IMR-90 (cell line): Measurements from ENCODE around the gene SLIT3. TPM values are rescaled to one million over a fixed set of nuclear protein-coding genes. Genes with fewer than 3 reads are reported as not detected.

ENCODE experiments used
- ATAC-seq: fragments of 200-7000 bp; cut with Tn5 transposase; 2 replicates; pipeline ENCODE4 v1.9.1; 2020; ENCODE audit warnings: low read depth, mild to moderate bottlenecking, moderate library complexity
- BruUV-seq: library from RNA; stranded (reverse); fragments of 400-500 nt; replicated peaks from 2 replicates; lab custom pipeline; 2021; lab: Mats Ljungman, UMichigan
- CTCF ChIA-PET: fragments of 300-600 bp; formaldehyde crosslinking; extraction: SDS; loops from one replicate; lab custom pipeline; 2021; ENCODE audit warnings: antibody characterized with exemption; lab: Yijun Ruan, JAX
- POLR2A ChIA-PET: fragments of 300-600 bp; sonication (Branson Sonifier 250); formaldehyde crosslinking; loops from one replicate; lab custom pipeline; 2022; ENCODE audit warnings: antibody characterized with exemption; ENCODE audit not compliant: unreplicated experiment; lab: Charles Lee
- DNase-seq: peaks from one replicate; pipeline ENCODE4 v3.0.0; 2013
- H2AFZ ChIP-seq: replicated peaks from 2 replicates; pipeline ENCODE3; 2013; ENCODE audit warnings: low read length, mild to moderate bottlenecking; ENCODE audit not compliant: poor library complexity
- H2AK5ac ChIP-seq: 2 replicates; pipeline ENCODE4 v1.6.1; 2013; ENCODE audit warnings: low read depth, low read length, inconsistent platforms
- H2AK9ac ChIP-seq: replicated peaks from 2 replicates; pipeline ENCODE3; 2013; ENCODE audit warnings: mild to moderate bottlenecking, low read depth, low read length, moderate library complexity; ENCODE audit not compliant: poor library complexity
- H2BK120ac ChIP-seq: 2 replicates; pipeline ENCODE4 v1.6.1; 2013; ENCODE audit warnings: low read depth, low read length, inconsistent platforms
- H2BK15ac ChIP-seq: 3 replicates; pipeline ENCODE4 v1.6.1; 2013; ENCODE audit warnings: low read depth, low read length, inconsistent platforms
- H2BK20ac ChIP-seq: 2 replicates; pipeline ENCODE4 v1.6.1; 2013; ENCODE audit warnings: low read depth, mild to moderate bottlenecking, inconsistent platforms, low read length, moderate library complexity
- H2BK5ac ChIP-seq: 2 replicates; pipeline ENCODE4 v1.6.1; 2013; ENCODE audit warnings: mild to moderate bottlenecking, low read depth, low read length, inconsistent platforms; ENCODE audit not compliant: poor library complexity, severe bottlenecking
- H3K14ac ChIP-seq: replicated peaks from 2 replicates; pipeline ENCODE4 v1.6.1; 2013; ENCODE audit warnings: low read depth, low read length, inconsistent platforms
- H3K18ac ChIP-seq: 2 replicates; pipeline ENCODE4 v1.6.1; 2013; ENCODE audit warnings: low read depth, low read length, control low read depth
- H3K23ac ChIP-seq: 2 replicates; pipeline ENCODE4 v1.6.1; 2013; ENCODE audit warnings: low read depth, low read length, inconsistent platforms
- H3K27ac ChIP-seq: 2 replicates; pipeline ENCODE4 v1.5.1; 2013; ENCODE audit warnings: mild to moderate bottlenecking, control low read depth, low read length; ENCODE audit not compliant: insufficient read depth
- H3K27me3 ChIP-seq: 2 replicates; pipeline ENCODE4 v1.6.1; 2013; ENCODE audit warnings: low read length; ENCODE audit not compliant: control insufficient read depth, insufficient read depth
- H3K36me3 ChIP-seq: 2 replicates; pipeline ENCODE4 v1.6.1; 2013; ENCODE audit warnings: low read length, mixed read lengths; ENCODE audit not compliant: control insufficient read depth, insufficient read depth
- H3K4ac ChIP-seq: 2 replicates; pipeline ENCODE4 v1.6.1; 2013; ENCODE audit warnings: low read depth, low read length, inconsistent platforms
- H3K4me1 ChIP-seq: 2 replicates; pipeline ENCODE4 v1.6.1; 2013; ENCODE audit warnings: low read length, mixed read lengths; ENCODE audit not compliant: control insufficient read depth, insufficient read depth
- H3K4me2 ChIP-seq: 2 replicates; pipeline ENCODE4 v1.6.1; 2013; ENCODE audit warnings: low read depth, mild to moderate bottlenecking, control low read depth, low read length, moderate library complexity
- H3K4me3 ChIP-seq: 2 replicates; pipeline ENCODE4 v1.5.1; 2013; ENCODE audit warnings: low read depth, mild to moderate bottlenecking, control low read depth, low read length, moderate library complexity; ENCODE audit not compliant: insufficient read depth
- H3K56ac ChIP-seq: 2 replicates; pipeline ENCODE4 v1.6.1; 2013; ENCODE audit warnings: low read length, inconsistent platforms; ENCODE audit not compliant: insufficient read depth; ENCODE audit errors: extremely low read depth
- H3K79me1 ChIP-seq, 2 experiments: 2 replicates each; pipeline ENCODE4 v1.6.1; 2013; ENCODE audit warnings: low read length in 2 of 2, inconsistent platforms in 1 of 2, low read depth in 1 of 2
- H3K9ac ChIP-seq: 2 replicates; pipeline ENCODE4 v1.6.1; 2013; ENCODE audit warnings: low read depth, low read length, control low read depth
- H3K9me1 ChIP-seq: 2 replicates; pipeline ENCODE4 v1.6.1; 2013; ENCODE audit warnings: low read length, inconsistent platforms; ENCODE audit not compliant: insufficient read depth
- H3K9me3 ChIP-seq: 2 replicates; pipeline ENCODE4 v1.6.1; 2013; ENCODE audit warnings: low read length; ENCODE audit not compliant: control insufficient read depth, insufficient read depth
- H4K20me1 ChIP-seq: 2 replicates; pipeline ENCODE4 v1.6.1; 2013; ENCODE audit warnings: low read length, inconsistent platforms; ENCODE audit not compliant: insufficient read depth
- H4K5ac ChIP-seq: 2 replicates; pipeline ENCODE4 v1.6.1; 2013; ENCODE audit warnings: mild to moderate bottlenecking, low read depth, low read length, control low read depth
- H4K8ac ChIP-seq, 2 experiments: 2 replicates each; pipeline ENCODE4 v1.6.1; 2013; ENCODE audit warnings: low read depth in 2 of 2, low read length in 2 of 2, control low read depth in 1 of 2, inconsistent platforms in 1 of 2
- H4K91ac ChIP-seq: 2 replicates; pipeline ENCODE4 v1.6.1; 2013; ENCODE audit warnings: low read depth, low read length, inconsistent platforms; ENCODE audit not compliant: insufficient read depth
- CEBPB ChIP-seq: IDR thresholded peaks from 2 replicates; pipeline ENCODE4 v1.6.1; 2012; ENCODE audit warnings: low read depth, low read length, improper control_type of control experiment
- MAFK ChIP-seq: IDR thresholded peaks from 2 replicates; pipeline ENCODE4 v1.6.1; 2012; ENCODE audit warnings: low read depth, low read length, improper control_type of control experiment
- POLR2A ChIP-seq: IDR thresholded peaks from 2 replicates; pipeline ENCODE4 v1.6.1; 2012; ENCODE audit warnings: mild to moderate bottlenecking, low read depth, low read length
- RCOR1 ChIP-seq: IDR thresholded peaks from 2 replicates; pipeline ENCODE4 v1.6.1; 2012; ENCODE audit warnings: mild to moderate bottlenecking, low read length, improper control_type of control experiment; ENCODE audit not compliant: insufficient replicate concordance
- WGBS, 2 experiments: methylation state at CpG; one replicate each; pipeline versions ENCODE4 v1.1.5 to v1.1.7; 2013; ENCODE audit warnings: missing lambda C conversion rate in 2 of 2; ENCODE audit not compliant: insufficient read length in 1 of 2; ENCODE audit errors: extremely low coverage in 2 of 2; 5-methylcytosine and 5-hydroxymethylcytosine counted together
- dilution Hi-C: fragments of 300-500 bp; cut with HindIII; formaldehyde crosslinking; loops from one replicate; pipeline ENCODE4 v1.14.3; 2018; ENCODE audit warnings: low sequenced_read_pairs; ENCODE audit not compliant: unreplicated experiment
- in situ Hi-C: fragments of 300-500 bp; cut with MboI; formaldehyde crosslinking; loops from 3 replicates; pipeline ENCODE4 v1.14.3; 2019; ENCODE audit warnings: low sequenced_read_pairs, inconsistent platforms, mixed read lengths
- intact Hi-C: fragments of 100-400 bp; cut with micrococcal nuclease; formaldehyde crosslinking; loops from 2 replicates; pipeline ENCODE4 v1.10.0; 2022
- polyA plus RNA-seq, 3 experiments: library from polyadenylated mRNA; depleted of rRNA; stranded (reverse); fragments of >200 nt; gene quantifications; 2 replicates each; pipeline ENCODE4 v1.2.3, GENCODE V29; 2012; ENCODE audit warnings: low replicate concordance in 1 of 3
- total RNA-seq: library from RNA; depleted of rRNA; stranded (reverse); fragments of >200 nt; gene quantifications from 2 replicates; pipeline ENCODE4 v1.2.3, GENCODE V29; 2012

SLIT3 gene
- total and polyA plus RNA-seq, 2 of the 4 experiments (the other 2 are of a cell fraction): 0.18 to 0.50 TPM

DNA sequence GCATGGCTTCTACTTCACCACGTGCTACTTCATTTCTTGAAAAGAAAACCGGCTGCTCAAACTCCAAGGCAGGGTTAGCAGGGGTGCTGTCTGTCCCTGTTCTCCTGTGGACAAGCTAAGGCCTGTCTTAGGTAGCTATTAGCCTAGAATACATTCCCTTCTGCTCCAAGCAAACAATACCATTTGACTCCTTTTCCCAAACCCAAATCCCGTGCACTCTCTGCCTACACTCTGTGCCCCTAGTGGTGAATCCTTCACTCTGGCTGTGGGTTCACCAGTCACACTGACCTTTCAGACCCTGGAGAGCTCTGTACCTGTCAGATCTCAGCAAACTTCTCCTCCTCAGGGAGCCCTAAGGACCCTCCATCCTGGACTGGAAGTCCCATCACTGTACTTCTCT is 211.6 kb downstream of the SLIT3 start:
- in situ Hi-C loops: no loop called here

More for the DNA sequence above, 211.6 kb downstream of the SLIT3 start:
- WGBS, 2 experiments: 60% methylated on average over 1 of the region's 3 CpGs; no CpG with 5 or more reads in 1 of the 2 experiments
- no peak overlapping the region for H2AK5ac ChIP-seq
- dilution Hi-C loops: no loop called here
- no peaks in the 10 kb centered on the region for H3K79me1 ChIP-seq
- H3K56ac ChIP-seq: no peak overlapping the region
- no peak overlapping the region for H3K23ac ChIP-seq
- H3K36me3 ChIP-seq: no peaks in the 10 kb centered on the region
- peaks cover 11% of the 10 kb centered on the region for H3K9me3 ChIP-seq
- no peak overlapping the region for H4K8ac ChIP-seq
- no peak overlapping the region for H3K4ac ChIP-seq
- no peaks in the 10 kb centered on the region for H4K20me1 ChIP-seq
- intact Hi-C loops: no loop called here
- DNase-seq (no peak), ATAC-seq (no peak)
- H3K9ac ChIP-seq: no peak overlapping the region
- no peaks in the 10 kb centered on the region for H3K27me3 ChIP-seq
- no peaks in the 10 kb centered on the region for H3K9me1 ChIP-seq
- TF ChIP-seq MAFK: no peak
- no peak for TF ChIP-seq POLR2A
- TF ChIP-seq CEBPB: no peak
- no peak for TF ChIP-seq RCOR1
- no TSS peak for BruUV-seq
- H3K18ac ChIP-seq: no peak overlapping the region
- H3K4me2 ChIP-seq: no peak overlapping the region
- H2AFZ ChIP-seq: no peak overlapping the region
- H2BK120ac ChIP-seq: no peak overlapping the region
- H4K91ac ChIP-seq: no peak overlapping the region
- POLR2A ChIA-PET: no interaction called here
- no peak overlapping the region for H4K5ac ChIP-seq
- no peak overlapping the region for H3K4me3 ChIP-seq
- H2BK5ac ChIP-seq: no peak overlapping the region
- no peak overlapping the region for H2BK15ac ChIP-seq
- no peak overlapping the region for H2AK9ac ChIP-seq
- H3K14ac ChIP-seq: no peak overlapping the region
- no peaks in the 10 kb centered on the region for H3K4me1 ChIP-seq
- H2BK20ac ChIP-seq: no peak overlapping the region
- no peak overlapping the region for H3K27ac ChIP-seq
- CTCF ChIA-PET: no interaction called here
